ENCODE measurements around the gene LGALSL. TPM values are rescaled to one million over a fixed set of nuclear protein-coding genes. Genes with fewer than 3 reads are reported as not detected.

The LGALSL gene
- 10 to 100 TPM in 1 of 4 donors, 1 to 10 TPM in 3; 3.8 to 19.6 (median 6.5) TPM for total RNA-seq

GRCh38 chr2:64453770-64454385 is at the start of gene LGALSL:
TSS of gene LGALSL (plus strand) at chr2:64454162. CDS start at chr2:64454546, 384 bp downstream.
- intact Hi-C loops (cut with DNase I; ENCODE audit: low total_unique reads), result loop anchor here (2.0 to 5.0 kb wide), 4 partner anchors 33 to 198 kb away; partner anchors contain the start of genes AFTPH and SERTAD2
- H3K36me3 ChIP-seq, result peaks cover 0 to 22% of the 10 kb centered on the region in 2 donors
- DNase-seq (peak; percentile 60 to 76), ATAC-seq (peak; percentile 70 to 72)
- H3K9me3 ChIP-seq, result no peaks in the 10 kb centered on the region
- TF ChIP-seq POLR2A (IDR thresholded peaks at IDR 0.05), result peak; percentile 64 to 65
- TF ChIP-seq, protein P1, sequence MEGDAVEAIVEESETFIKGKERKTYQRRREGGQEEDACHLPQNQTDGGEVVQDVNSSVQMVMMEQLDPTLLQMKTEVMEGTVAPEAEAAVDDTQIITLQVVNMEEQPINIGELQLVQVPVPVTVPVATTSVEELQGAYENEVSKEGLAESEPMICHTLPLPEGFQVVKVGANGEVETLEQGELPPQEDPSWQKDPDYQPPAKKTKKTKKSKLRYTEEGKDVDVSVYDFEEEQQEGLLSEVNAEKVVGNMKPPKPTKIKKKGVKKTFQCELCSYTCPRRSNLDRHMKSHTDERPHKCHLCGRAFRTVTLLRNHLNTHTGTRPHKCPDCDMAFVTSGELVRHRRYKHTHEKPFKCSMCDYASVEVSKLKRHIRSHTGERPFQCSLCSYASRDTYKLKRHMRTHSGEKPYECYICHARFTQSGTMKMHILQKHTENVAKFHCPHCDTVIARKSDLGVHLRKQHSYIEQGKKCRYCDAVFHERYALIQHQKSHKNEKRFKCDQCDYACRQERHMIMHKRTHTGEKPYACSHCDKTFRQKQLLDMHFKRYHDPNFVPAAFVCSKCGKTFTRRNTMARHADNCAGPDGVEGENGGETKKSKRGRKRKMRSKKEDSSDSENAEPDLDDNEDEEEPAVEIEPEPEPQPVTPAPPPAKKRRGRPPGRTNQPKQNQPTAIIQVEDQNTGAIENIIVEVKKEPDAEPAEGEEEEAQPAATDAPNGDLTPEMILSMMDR (IDR thresholded peaks at IDR 0.05 in 4 of 5, conservative IDR thresholded peaks at IDR 0.05 in 1 of 5), result no peak
- in situ Hi-C loops (cut with MboI; ENCODE audit: low sequenced_read_pairs in 4 of 4), result no loop called here
- peak within 1 kb of the TSS; percentile 72 to 93 (median 82) for H3K4me3 ChIP-seq
- H3K4me1 ChIP-seq, result peaks cover 29 to 50% of the 10 kb centered on the region in 2 donors
- no peaks in the 10 kb centered on the region for H3K27me3 ChIP-seq
- H3K27ac ChIP-seq, result peak within 1 kb of the TSS; percentile 94 to 99 (median 96)

- Histone ChIP-seq H3K27me3 (no peaks in the 10 kb centered on the region), H3K4me1 (peaks cover 60 to 65% of the 10 kb centered on the region in 2 donors), H3K9me3 (no peaks in the 10 kb centered on the region), H3K27ac (peak overlapping the region; percentile 74 to 83 (median 80)), H3K36me3 (no peaks in the 10 kb centered on the region), H3K4me3 (peak overlapping the region in 2 of 4 donors; percentile 2 to 29)
- intact Hi-C loops (cut with DNase I; ENCODE audit: low total_unique reads), result loop anchor here (2.0 kb wide), 1 partner anchor 50 kb away; the partner anchor contains the start of gene LGALSL
- in situ Hi-C loops (cut with MboI; ENCODE audit: low sequenced_read_pairs in 4 of 4), result no loop called here
- DNase-seq (no peak), ATAC-seq (no peak)
- TF ChIP-seq, protein P1 (IDR thresholded peaks at IDR 0.05 in 4 of 5, conservative IDR thresholded peaks at IDR 0.05 in 1 of 5), result no peak
- no peak for TF ChIP-seq POLR2A (IDR thresholded peaks at IDR 0.05)
Measured at GRCh38 chr2:64404743-64405142, 49.2 kb upstream of the LGALSL start.

DNA sequence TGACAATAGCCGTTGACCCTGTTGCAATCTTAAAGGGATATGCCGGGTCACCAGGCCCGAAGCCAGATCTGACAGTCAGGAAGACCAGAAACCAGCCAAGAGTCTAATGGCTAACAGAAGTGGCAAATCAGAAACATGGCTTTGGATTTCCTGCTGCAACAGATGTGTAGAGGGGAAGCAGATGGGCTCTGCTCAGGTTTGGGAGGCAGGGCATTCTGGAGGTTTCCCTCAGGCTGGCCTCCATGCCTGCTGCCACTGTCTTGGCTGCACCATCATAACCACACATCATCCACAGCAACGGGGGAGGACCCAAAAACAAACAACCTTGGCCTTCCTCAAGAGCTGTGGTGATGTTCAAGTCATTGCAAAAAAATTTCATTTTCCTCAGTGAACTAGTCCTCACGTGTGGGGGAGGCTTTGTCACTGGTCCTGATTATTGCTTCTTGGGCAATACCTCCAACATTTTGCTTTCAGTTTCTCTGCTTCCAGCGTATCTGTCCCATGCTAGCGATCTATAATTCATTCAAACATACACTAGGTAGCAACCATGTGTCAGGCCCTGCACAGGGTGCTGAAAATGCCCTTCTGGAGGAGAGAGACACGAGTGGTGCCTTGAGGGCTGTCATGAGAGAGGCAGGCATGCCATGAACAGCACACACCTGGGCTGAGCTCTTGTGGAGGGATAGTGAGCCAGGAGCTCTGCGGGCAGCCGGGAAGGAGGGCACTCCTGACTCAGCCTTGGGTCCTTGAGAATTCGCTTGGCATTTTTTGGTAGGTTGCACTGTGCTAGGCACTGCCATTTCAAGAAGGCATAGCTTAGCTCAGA is 48.2 kb upstream of the LGALSL start:
- H3K4me3 ChIP-seq, result no peak overlapping the region
- peaks cover 51 to 56% of the 10 kb centered on the region in 2 donors for H3K4me1 ChIP-seq
- intact Hi-C loops (cut with DNase I; ENCODE audit: low total_unique reads), result loop anchor here (2.0 kb wide), 1 partner anchor 49 kb away; the partner anchor contains the start of gene LGALSL
- H3K27me3 ChIP-seq, result no peaks in the 10 kb centered on the region
- no peaks in the 10 kb centered on the region for H3K9me3 ChIP-seq
- TF ChIP-seq, protein P1 (IDR thresholded peaks at IDR 0.05 in 4 of 5, conservative IDR thresholded peaks at IDR 0.05 in 1 of 5), result no peak
- TF ChIP-seq POLR2A (IDR thresholded peaks at IDR 0.05), result no peak
- H3K36me3 ChIP-seq, result no peaks in the 10 kb centered on the region
- H3K27ac ChIP-seq, result peak overlapping the region in 3 of 4 donors; percentile 74 to 83 (median 78)
- ATAC-seq (no peak), DNase-seq (peak in 1 of 2 donors; percentile 31)
- in situ Hi-C loops (cut with MboI; ENCODE audit: low sequenced_read_pairs in 4 of 4), result no loop called here

DNA sequence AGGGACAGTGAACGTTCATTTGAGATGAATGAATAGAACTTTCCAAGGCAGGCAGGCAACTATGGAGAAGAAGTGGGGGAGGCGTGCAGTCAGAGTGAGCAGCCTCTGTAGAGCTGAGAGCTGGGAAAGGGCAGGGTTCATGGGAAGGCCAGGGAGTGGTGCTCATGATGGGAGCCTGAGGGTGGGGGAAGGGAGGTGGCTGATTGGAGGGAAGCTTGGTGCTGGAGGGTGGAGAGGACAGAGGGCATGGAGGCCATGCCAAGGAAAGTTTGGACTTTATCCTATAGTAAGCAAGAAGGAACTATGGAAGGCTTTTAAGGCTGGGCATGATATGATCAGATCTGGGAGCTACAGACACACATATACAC is 47.6 kb upstream of the LGALSL start:
- peaks cover 45 to 51% of the 10 kb centered on the region in 2 donors for H3K4me1 ChIP-seq
- TF ChIP-seq POLR2A (IDR thresholded peaks at IDR 0.05), result no peak
- TF ChIP-seq, protein P1 (IDR thresholded peaks at IDR 0.05 in 4 of 5, conservative IDR thresholded peaks at IDR 0.05 in 1 of 5), result no peak
- in situ Hi-C loops (cut with MboI; ENCODE audit: low sequenced_read_pairs in 4 of 4), result no loop called here
- H3K36me3 ChIP-seq, result no peaks in the 10 kb centered on the region
- no peak overlapping the region for H3K4me3 ChIP-seq
- DNase-seq, result no peak
- ATAC-seq, result no peak
- peak overlapping the region in 1 of 4 donors; percentile 83 for H3K27ac ChIP-seq
- intact Hi-C loops (cut with DNase I; ENCODE audit: low total_unique reads), result no loop called here
- H3K27me3 ChIP-seq, result no peaks in the 10 kb centered on the region
- H3K9me3 ChIP-seq, result no peaks in the 10 kb centered on the region
